ENCODE data around the gene KIN. TPM values are rescaled to one million over a fixed set of nuclear protein-coding genes. Genes with fewer than 3 reads are reported as not detected.

The KIN gene
- total RNA-seq, 2 experiments from 2014 or later, result 6.5 to 8.6 TPM

GRCh38 chr10:7704071-7705016 is 83.4 kb downstream of the KIN start:
- H3K4me3 ChIP-seq (ENCODE audit: low read length), result no peak overlapping the region
- ATAC-seq (ENCODE audit: poor library complexity) (no peak), DNase-seq (no peak)
- ChIA-PET POLR2A (no interaction called here), CTCF (interaction anchor here (1.0 kb wide), 1 partner anchor 17 kb away, joined by 3 read pairs; no protein-coding TSS in a partner anchor)
- no peak overlapping the region for H3K27ac Mint-ChIP-seq
- H3K4me1 Mint-ChIP-seq (ENCODE audit: low read depth), result no peaks in the 10 kb centered on the region
- no peaks in the 10 kb centered on the region for H3K36me3 ChIP-seq (ENCODE audit: insufficient read depth, low read length)
- TF ChIP-seq, protein P1, sequence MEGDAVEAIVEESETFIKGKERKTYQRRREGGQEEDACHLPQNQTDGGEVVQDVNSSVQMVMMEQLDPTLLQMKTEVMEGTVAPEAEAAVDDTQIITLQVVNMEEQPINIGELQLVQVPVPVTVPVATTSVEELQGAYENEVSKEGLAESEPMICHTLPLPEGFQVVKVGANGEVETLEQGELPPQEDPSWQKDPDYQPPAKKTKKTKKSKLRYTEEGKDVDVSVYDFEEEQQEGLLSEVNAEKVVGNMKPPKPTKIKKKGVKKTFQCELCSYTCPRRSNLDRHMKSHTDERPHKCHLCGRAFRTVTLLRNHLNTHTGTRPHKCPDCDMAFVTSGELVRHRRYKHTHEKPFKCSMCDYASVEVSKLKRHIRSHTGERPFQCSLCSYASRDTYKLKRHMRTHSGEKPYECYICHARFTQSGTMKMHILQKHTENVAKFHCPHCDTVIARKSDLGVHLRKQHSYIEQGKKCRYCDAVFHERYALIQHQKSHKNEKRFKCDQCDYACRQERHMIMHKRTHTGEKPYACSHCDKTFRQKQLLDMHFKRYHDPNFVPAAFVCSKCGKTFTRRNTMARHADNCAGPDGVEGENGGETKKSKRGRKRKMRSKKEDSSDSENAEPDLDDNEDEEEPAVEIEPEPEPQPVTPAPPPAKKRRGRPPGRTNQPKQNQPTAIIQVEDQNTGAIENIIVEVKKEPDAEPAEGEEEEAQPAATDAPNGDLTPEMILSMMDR (IDR thresholded peaks at IDR 0.05), result no peak
- no peaks in the 10 kb centered on the region for H3K4me1 ChIP-seq (ENCODE audit: insufficient read depth, low read length)
- intact Hi-C loops (cut with DNase I, micrococcal nuclease), result no loop called here
- no peaks in the 10 kb centered on the region for H3K9me3 Mint-ChIP-seq
- peaks cover 50% of the 10 kb centered on the region for H3K27me3 Mint-ChIP-seq
- H3K36me3 Mint-ChIP-seq (ENCODE audit: low read depth), result no peaks in the 10 kb centered on the region
- no peaks in the 10 kb centered on the region for H3K9me3 ChIP-seq (ENCODE audit: control insufficient read depth in 1 of 2, insufficient read depth in 1 of 2, low read length in 2 of 2)
- H3K27ac ChIP-seq (ENCODE audit: low read depth in 1 of 2, low read length in 2 of 2), result no peak overlapping the region
- H3K4me3 Mint-ChIP-seq, result no peak overlapping the region
- peaks cover 0 to 33% of the 10 kb centered on the region in 2 experiments for H3K27me3 ChIP-seq (ENCODE audit: control insufficient read depth in 1 of 2, insufficient read depth in 2 of 2, low read length in 2 of 2)

- peaks cover 49% of the 10 kb centered on the region for H3K27me3 Mint-ChIP-seq
- no peaks in the 10 kb centered on the region for H3K9me3 Mint-ChIP-seq
- intact Hi-C loops (cut with DNase I, micrococcal nuclease), result no loop called here
- no peaks in the 10 kb centered on the region for H3K36me3 ChIP-seq (ENCODE audit: insufficient read depth, low read length)
- no peaks in the 10 kb centered on the region for H3K4me1 ChIP-seq (ENCODE audit: insufficient read depth, low read length)
- no peak for ATAC-seq (ENCODE audit: poor library complexity)
- no peak within 1 kb of the TSS for H3K27ac Mint-ChIP-seq
- TF ChIP-seq, protein P1 (IDR thresholded peaks at IDR 0.05), result no peak
- ChIA-PET CTCF (no interaction called here), POLR2A (no interaction called here)
- DNase-seq, result no peak
- no peak within 1 kb of the TSS for H3K4me3 ChIP-seq (ENCODE audit: low read length)
- H3K27me3 ChIP-seq (ENCODE audit: control insufficient read depth in 1 of 2, insufficient read depth in 2 of 2, low read length in 2 of 2), result peaks cover 0 to 33% of the 10 kb centered on the region in 2 experiments
- no peaks in the 10 kb centered on the region for H3K36me3 Mint-ChIP-seq (ENCODE audit: low read depth)
- H3K9me3 ChIP-seq (ENCODE audit: control insufficient read depth in 1 of 2, insufficient read depth in 1 of 2, low read length in 2 of 2), result no peaks in the 10 kb centered on the region
- no peak within 1 kb of the TSS for H3K4me3 Mint-ChIP-seq
- H3K4me1 Mint-ChIP-seq (ENCODE audit: low read depth), result no peaks in the 10 kb centered on the region
- H3K27ac ChIP-seq (ENCODE audit: low read depth in 1 of 2, low read length in 2 of 2), result no peak within 1 kb of the TSS
These were observed 84.7 kb downstream of the KIN start, which contains the start of gene ITIH2 for GRCh38 chr10:7703140-7703539. ITIH2 (plus strand) TSS chr10:7703316; CDS start chr10:7703435, 119 bp downstream.

DNA sequence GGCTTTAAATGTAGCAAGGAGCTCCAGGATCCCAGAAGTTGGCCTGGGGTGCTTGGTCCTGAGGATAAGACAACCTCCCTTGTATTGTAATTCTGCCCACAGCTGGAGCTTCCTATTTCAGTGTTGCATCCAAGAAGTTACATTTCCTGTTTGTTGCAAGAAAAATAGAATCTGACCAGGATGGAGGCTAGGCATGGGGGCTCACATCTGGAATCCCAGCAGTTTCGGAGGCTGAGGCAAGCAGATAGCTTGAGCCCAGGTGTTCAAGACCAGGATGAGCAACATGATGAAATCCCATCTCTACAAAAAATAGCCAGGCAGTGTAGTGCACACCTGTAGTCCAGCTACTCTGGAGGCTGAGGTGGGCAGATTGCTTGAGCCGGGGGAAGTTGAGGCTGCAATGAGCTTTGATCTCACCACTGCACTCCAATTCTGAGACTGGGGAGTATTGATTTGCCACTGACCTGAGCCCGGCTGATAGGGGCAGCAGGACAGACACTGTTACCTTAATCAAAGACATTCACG is 85.4 kb downstream of the KIN start:
- no peak overlapping the region for H3K4me3 ChIP-seq (ENCODE audit: low read length)
- Mint-ChIP-seq H3K27ac (no peak overlapping the region), H3K4me1 (ENCODE audit: low read depth) (no peaks in the 10 kb centered on the region), H3K36me3 (ENCODE audit: low read depth) (no peaks in the 10 kb centered on the region), H3K27me3 (peaks cover 44% of the 10 kb centered on the region), H3K9me3 (no peaks in the 10 kb centered on the region), H3K4me3 (no peak overlapping the region)
- no peaks in the 10 kb centered on the region for H3K36me3 ChIP-seq (ENCODE audit: insufficient read depth, low read length)
- ATAC-seq (ENCODE audit: poor library complexity) (no peak), DNase-seq (no peak)
- TF ChIP-seq, protein P1 (IDR thresholded peaks at IDR 0.05), result no peak
- no peak overlapping the region for H3K27ac ChIP-seq (ENCODE audit: low read depth in 1 of 2, low read length in 2 of 2)
- H3K9me3 ChIP-seq (ENCODE audit: control insufficient read depth in 1 of 2, insufficient read depth in 1 of 2, low read length in 2 of 2), result no peaks in the 10 kb centered on the region
- intact Hi-C loops (cut with DNase I, micrococcal nuclease), result no loop called here
- ChIA-PET POLR2A (interaction anchor here (0.6 kb wide), 1 partner anchor 182 kb away, joined by 5 read pairs; no protein-coding TSS in a partner anchor), CTCF (no interaction called here)
- H3K27me3 ChIP-seq (ENCODE audit: control insufficient read depth in 1 of 2, insufficient read depth in 2 of 2, low read length in 2 of 2), result peaks cover 0 to 33% of the 10 kb centered on the region in 2 experiments
- no peaks in the 10 kb centered on the region for H3K4me1 ChIP-seq (ENCODE audit: insufficient read depth, low read length)

Data from CD4-positive, alpha-beta T cell (primary cell).